Measurements from ENCODE around the gene ADIPOQ.
"Not testable (repeated sequence)": the region's sequence is repeated elsewhere in the genome, so short reads cannot be mapped to it uniquely, and the experiment has no call there.

GRCh38 chr3:186803447-186803846 is 39.1 kb upstream of the ADIPOQ start:
- TF ChIP-seq CTCF (IDR thresholded peaks at IDR 0.05; ENCODE audit: low read depth, low read length); EZH2phosphoT487 (IDR thresholded peaks at IDR 0.05; ENCODE audit: low read depth): not testable (repeated sequence)

All from OCI-LY3 (cell line).